ENCODE measurements around the gene DDX28.

DNA sequence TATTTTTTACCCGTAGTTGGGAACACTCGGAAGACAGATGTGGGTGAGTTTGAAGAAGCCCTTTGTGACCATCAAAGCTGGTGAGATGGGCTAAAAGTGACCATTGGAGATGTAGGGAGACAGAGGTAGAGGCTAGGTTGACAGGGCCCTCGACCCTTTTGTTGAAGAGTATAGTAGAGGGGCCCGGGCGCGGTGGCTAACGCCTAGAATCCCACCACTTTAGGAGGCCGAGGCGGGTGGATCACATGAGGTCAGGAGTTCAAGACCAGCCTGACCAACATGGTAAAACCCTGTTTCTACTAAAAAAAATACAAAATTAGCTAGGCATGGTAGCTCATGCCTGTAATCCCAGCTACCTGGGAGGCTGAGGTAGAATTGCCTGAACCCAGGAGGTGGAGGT lies 45.9 kb upstream of the DDX28 start:
- no peak for TF ChIP-seq EZH2 (IDR thresholded peaks at IDR 0.05; ENCODE audit: borderline replicate concordance, low read depth, low read length, poor library complexity, severe bottlenecking)
- TF ChIP-seq, protein P1, sequence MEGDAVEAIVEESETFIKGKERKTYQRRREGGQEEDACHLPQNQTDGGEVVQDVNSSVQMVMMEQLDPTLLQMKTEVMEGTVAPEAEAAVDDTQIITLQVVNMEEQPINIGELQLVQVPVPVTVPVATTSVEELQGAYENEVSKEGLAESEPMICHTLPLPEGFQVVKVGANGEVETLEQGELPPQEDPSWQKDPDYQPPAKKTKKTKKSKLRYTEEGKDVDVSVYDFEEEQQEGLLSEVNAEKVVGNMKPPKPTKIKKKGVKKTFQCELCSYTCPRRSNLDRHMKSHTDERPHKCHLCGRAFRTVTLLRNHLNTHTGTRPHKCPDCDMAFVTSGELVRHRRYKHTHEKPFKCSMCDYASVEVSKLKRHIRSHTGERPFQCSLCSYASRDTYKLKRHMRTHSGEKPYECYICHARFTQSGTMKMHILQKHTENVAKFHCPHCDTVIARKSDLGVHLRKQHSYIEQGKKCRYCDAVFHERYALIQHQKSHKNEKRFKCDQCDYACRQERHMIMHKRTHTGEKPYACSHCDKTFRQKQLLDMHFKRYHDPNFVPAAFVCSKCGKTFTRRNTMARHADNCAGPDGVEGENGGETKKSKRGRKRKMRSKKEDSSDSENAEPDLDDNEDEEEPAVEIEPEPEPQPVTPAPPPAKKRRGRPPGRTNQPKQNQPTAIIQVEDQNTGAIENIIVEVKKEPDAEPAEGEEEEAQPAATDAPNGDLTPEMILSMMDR (conservative IDR thresholded peaks at IDR 0.05; ENCODE audit: low read depth, low read length), result no peak
